Measurements from ENCODE around the gene RPL29.
A peak's percentile ranks its signal among the peaks of the same experiment; 100 is the strongest.

Gene RPL29

DNA sequence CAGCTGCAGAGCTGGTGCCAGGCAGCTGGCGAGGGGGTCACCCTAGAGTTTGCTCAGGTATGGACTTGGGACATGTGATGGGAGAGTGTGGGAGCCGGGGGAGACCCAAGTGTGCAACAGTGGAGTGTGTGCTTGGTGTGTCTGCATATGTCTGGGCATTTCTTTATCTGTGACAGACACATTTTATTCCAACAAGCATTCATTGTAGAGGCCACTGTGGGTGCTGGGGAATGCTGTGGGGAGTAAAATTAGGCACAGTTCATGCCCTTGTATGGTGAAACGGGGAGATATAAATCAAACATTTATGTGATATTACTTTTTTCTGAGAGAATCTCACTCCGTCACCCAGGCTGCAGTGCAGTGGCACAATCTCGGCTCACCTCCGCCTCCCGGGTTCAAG is 8.1 kb downstream of the RPL29 start:
- TF ChIP-seq, protein P1, sequence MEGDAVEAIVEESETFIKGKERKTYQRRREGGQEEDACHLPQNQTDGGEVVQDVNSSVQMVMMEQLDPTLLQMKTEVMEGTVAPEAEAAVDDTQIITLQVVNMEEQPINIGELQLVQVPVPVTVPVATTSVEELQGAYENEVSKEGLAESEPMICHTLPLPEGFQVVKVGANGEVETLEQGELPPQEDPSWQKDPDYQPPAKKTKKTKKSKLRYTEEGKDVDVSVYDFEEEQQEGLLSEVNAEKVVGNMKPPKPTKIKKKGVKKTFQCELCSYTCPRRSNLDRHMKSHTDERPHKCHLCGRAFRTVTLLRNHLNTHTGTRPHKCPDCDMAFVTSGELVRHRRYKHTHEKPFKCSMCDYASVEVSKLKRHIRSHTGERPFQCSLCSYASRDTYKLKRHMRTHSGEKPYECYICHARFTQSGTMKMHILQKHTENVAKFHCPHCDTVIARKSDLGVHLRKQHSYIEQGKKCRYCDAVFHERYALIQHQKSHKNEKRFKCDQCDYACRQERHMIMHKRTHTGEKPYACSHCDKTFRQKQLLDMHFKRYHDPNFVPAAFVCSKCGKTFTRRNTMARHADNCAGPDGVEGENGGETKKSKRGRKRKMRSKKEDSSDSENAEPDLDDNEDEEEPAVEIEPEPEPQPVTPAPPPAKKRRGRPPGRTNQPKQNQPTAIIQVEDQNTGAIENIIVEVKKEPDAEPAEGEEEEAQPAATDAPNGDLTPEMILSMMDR (conservative IDR thresholded peaks at IDR 0.05; ENCODE audit: low read depth, low read length), result no peak
- H3K4me3 ChIP-seq (ENCODE audit: low read depth, low read length), result no peak overlapping the region
- DNase-seq (ENCODE audit: low read depth), result no peak

DNA sequence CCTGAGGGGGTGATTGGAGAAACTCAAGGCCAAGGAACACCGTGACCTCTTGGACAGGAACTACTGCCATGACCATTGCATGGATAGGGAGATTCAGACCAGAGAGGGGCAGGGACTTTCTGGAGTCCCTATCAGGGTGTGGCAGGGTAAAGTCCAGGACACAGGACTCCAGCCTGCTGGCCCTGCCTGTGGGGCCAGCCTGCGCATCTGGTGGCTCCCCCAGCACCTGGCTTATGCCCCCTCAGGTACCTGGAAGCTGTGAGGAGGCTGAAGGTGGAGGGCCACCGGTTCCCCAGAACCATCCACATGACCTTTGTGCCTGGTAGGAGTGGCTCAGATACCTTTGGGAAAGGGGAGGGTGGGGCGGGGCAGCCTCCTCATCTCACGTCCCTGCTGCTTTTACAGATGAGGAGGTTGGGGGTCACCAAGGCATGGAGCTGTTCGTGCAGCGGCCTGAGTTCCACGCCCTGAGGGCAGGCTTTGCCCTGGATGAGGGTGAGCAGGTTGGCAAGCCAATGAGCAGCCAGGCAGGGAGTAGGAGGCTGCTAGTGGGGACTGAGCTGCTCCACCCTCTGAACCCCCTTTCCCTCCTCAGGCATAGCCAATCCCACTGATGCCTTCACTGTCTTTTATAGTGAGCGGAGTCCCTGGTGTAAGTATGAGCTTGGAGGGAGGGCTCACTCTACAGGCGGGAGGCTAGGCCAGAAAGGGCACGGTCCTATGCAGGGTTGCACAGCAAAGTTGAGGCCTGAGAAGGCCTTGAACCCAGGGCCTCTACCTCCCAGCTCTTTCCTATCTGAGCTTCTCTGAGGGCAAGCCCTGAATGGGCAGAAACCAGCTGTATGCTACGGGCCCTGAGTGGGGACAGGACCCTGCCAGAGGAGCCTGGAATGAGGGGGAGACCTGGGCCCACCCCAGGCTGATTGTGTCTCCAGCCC is 9.4 kb downstream of the RPL29 start:
- TF ChIP-seq, protein P1 (conservative IDR thresholded peaks at IDR 0.05; ENCODE audit: low read depth, low read length), result no peak
- no peak for DNase-seq (ENCODE audit: low read depth)
- H3K4me3 ChIP-seq (ENCODE audit: low read depth, low read length), result no peak overlapping the region

DNA sequence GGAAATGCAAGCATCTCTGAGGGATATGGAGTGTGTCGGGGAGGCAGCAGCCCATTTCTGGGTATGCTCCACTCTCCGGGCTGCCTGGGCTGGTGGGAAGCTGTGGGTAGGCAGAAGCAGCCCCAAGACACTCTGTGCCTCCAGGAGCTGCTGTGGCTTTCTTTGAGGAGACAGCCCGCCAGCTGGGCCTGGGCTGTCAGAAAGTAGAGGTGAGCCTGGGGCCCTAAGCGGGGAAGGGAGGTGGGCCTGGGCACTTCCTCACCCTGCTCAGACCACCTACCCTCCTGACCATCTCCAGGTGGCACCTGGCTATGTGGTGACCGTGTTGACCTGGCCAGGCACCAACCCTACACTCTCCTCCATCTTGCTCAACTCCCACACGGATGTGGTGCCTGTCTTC is 10.6 kb downstream of the RPL29 start:
- DNase-seq (ENCODE audit: low read depth), result no peak
- TF ChIP-seq, protein P1 (conservative IDR thresholded peaks at IDR 0.05; ENCODE audit: low read depth, low read length), result no peak
- H3K4me3 ChIP-seq (ENCODE audit: low read depth, low read length), result no peak overlapping the region

DNA sequence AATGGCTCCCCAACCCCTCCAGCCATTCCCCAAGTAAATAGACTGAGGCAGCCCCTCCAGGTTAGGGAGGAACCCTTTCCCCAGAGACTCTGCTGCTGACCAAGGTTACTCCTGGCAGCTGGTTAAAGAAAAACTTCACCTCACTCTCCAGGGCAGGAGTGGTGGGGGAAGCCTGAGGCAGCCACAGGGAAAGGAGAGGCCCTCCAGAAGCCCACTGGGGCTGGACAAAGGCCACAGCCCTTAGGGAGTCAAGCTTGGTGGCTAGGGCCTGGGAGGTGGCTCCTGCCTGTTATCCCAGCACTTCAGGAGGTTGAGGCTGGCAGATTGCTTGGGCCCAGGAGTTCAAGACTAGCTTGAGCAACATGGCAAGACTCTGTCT is 11.4 kb downstream of the RPL29 start:
- H3K4me3 ChIP-seq (ENCODE audit: low read depth, low read length), result no peak overlapping the region
- DNase-seq (ENCODE audit: low read depth), result no peak
- TF ChIP-seq, protein P1 (conservative IDR thresholded peaks at IDR 0.05; ENCODE audit: low read depth, low read length), result no peak

- TF ChIP-seq, protein P1 (conservative IDR thresholded peaks at IDR 0.05; ENCODE audit: low read depth, low read length), result no peak
- peak overlapping the region; percentile 74 for H3K4me3 ChIP-seq (ENCODE audit: low read depth, low read length)
- no peak for DNase-seq (ENCODE audit: low read depth)
Observed at GRCh38 chr3:51983578-51984268, 12.0 kb downstream of the RPL29 start.

GRCh38 chr3:51982838-51983577 is 12.7 kb downstream of the RPL29 start, which contains the start of gene ACY1:
TSS of gene ACY1 (plus strand) at chr3:51983535. CDS start at chr3:51984065, 530 bp downstream.
- peak; percentile 93 for DNase-seq (ENCODE audit: low read depth)
- TF ChIP-seq, protein P1 (conservative IDR thresholded peaks at IDR 0.05; ENCODE audit: low read depth, low read length), result no peak
- peak within 1 kb of the TSS; percentile 74 for H3K4me3 ChIP-seq (ENCODE audit: low read depth, low read length)
